ENCODE measurements around the gene CXCL1.

CXCL1 gene

DNA sequence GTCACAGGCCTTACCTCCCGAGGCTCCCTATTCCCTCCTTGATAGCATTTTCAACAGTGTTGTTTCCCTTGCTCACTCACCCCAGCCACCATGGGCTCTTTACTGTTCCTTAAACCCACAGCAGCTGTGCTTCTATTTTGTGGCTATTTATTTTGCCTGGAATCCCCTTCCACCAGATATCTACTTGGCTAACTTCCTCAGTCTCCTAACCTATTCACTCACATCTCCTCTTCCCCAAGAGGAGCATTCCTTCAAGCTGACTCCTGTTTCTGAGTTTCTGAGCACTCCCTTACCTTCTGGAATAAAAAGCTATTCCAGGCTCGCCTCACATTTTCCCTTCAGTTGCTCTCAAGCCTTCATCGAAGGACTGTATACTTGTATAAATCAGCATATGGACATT is 50.5 kb downstream of the CXCL1 start:
- DNase-seq: no peak
